MM.1S (cell line): ENCODE data around the gene ARAP2.

ENCODE experiments used
- DNase-seq: peaks from one replicate; pipeline ENCODE4 v3.0.0-alpha.2; 2015
- H2AFZ ChIP-seq: fragments of 300-600 bp; sonication (generic); 2 replicates; pipeline ENCODE4 v1.6.0; 2016; ENCODE audit warnings: antibody characterized with exemption, low read length
- H3F3A ChIP-seq: fragments of 300-600 bp; sonication (generic); 2 replicates; pipeline ENCODE4 v1.6.1; 2016; ENCODE audit warnings: mild to moderate bottlenecking, antibody characterized with exemption, low read length, moderate library complexity, mixed read lengths; ENCODE audit not compliant: insufficient read depth
- H3K27ac ChIP-seq: fragments of 300-600 bp; sonication (generic); 2 replicates; pipeline ENCODE4 v1.5.1; 2016; ENCODE audit warnings: mild to moderate bottlenecking, low read length
- H3K27me3 ChIP-seq: fragments of 300-600 bp; sonication (generic); replicated peaks from 2 replicates; pipeline ENCODE4 v1.6.0; 2016; ENCODE audit warnings: low read length; ENCODE audit not compliant: insufficient read depth
- H3K36me3 ChIP-seq: fragments of 300-600 bp; sonication (generic); replicated peaks from 2 replicates; pipeline ENCODE4 v1.6.1; 2016; ENCODE audit warnings: mild to moderate bottlenecking, low read length, mixed read lengths; ENCODE audit not compliant: insufficient read depth
- H3K4me1 ChIP-seq: fragments of 300-600 bp; sonication (generic); 2 replicates; pipeline ENCODE4 v1.6.1; 2016; ENCODE audit warnings: low read length, mixed read lengths
- H3K4me2 ChIP-seq: fragments of 300-600 bp; sonication (generic); 2 replicates; pipeline ENCODE4 v1.6.0; 2016; ENCODE audit warnings: low read depth, low read length
- H3K4me3 ChIP-seq: fragments of 300-600 bp; sonication (generic); 2 replicates; pipeline ENCODE4 v1.5.1; 2016; ENCODE audit warnings: low read length, mixed read lengths
- H3K79me2 ChIP-seq: fragments of 300-600 bp; sonication (generic); 2 replicates; pipeline ENCODE4 v1.6.1; 2016; ENCODE audit warnings: mixed run types, low read length, mixed read lengths
- H3K9ac ChIP-seq: fragments of 300-600 bp; sonication (generic); 2 replicates; pipeline ENCODE4 v1.6.1; 2016; ENCODE audit warnings: low read length, mixed read lengths
- H3K9me2 ChIP-seq: fragments of 300-600 bp; sonication (generic); replicated peaks from 2 replicates; pipeline ENCODE4 v1.6.1; 2016; ENCODE audit warnings: mild to moderate bottlenecking, low read length, mixed read lengths; ENCODE audit not compliant: insufficient read depth
- H3K9me3 ChIP-seq: fragments of 300-600 bp; sonication (generic); replicated peaks from 2 replicates; pipeline ENCODE4 v1.6.1; 2016; ENCODE audit warnings: mild to moderate bottlenecking, low read length, mixed read lengths; ENCODE audit not compliant: insufficient read depth
- H4K20me1 ChIP-seq: fragments of 300-600 bp; sonication (generic); 2 replicates; pipeline ENCODE4 v1.6.1; 2016; ENCODE audit warnings: mild to moderate bottlenecking, low read length, moderate library complexity, mixed read lengths; ENCODE audit not compliant: insufficient read depth
- CTCF ChIP-seq: fragments of 300-600 bp; sonication (generic); IDR thresholded peaks from 2 replicates; pipeline ENCODE4 v1.5.1; 2016; ENCODE audit warnings: antibody characterized with exemption, low read length, mixed read lengths
- EZH2 ChIP-seq: fragments of 300-600 bp; sonication (generic); optimal IDR thresholded peaks from 2 replicates; pipeline ENCODE3; 2017; ENCODE audit warnings: low read depth, mild to moderate bottlenecking, antibody characterized with exemption, low read length, mixed read lengths
- EZH2phosphoT487 ChIP-seq: fragments of 300-600 bp; sonication (generic); IDR thresholded peaks from 2 replicates; pipeline ENCODE4 v1.6.1; 2018; ENCODE audit warnings: antibody characterized with exemption, low read length

ARAP2 gene

DNA sequence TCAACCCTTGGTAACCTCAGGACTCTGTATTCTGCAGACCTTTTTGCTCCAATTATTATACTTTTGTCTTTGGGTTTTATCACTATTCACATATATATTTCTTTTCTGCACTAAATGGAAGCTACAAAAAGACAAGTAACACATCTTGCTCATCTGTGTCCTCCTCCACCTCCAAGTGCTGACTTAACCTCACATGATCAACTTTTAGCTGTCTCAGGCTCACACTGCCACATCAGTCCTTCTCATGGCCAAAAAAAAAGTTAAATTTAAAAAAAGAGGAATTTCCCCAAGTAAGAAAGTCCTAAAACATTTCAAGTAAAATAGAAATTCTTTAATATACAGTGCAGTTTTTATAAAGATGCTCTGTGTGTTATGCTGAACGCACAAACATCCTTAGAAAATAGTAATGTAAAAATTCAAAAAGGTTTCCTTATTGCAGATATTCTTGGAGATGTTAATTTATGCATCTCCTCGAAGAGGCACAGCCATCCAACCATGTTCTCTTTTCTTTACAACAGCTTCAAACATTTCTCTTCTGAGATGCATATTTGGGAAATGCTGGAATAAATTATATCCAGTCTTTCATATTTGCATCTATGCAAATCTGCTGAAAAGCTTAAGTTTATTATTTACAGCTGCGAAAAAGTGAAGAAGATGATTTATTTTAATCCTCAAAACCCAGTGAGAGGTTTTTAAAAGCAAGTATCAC lies 37.6 kb downstream of the ARAP2 start:
- Histone ChIP-seq H3K4me3 (no peak overlapping the region), H3K79me2 (no peaks in the 10 kb centered on the region), H3F3A (peaks cover 7% of the 10 kb centered on the region; the same call in 1 of the 2 replicates), H3K4me2 (no peak overlapping the region), H4K20me1 (no peaks in the 10 kb centered on the region), H2AFZ (no peak overlapping the region), H3K4me1 (peaks cover 18% of the 10 kb centered on the region), H3K9me3 (no peaks in the 10 kb centered on the region), H3K27me3 (no peaks in the 10 kb centered on the region), H3K9me2 (no peaks in the 10 kb centered on the region), H3K9ac (no peak overlapping the region), H3K36me3 (no peaks in the 10 kb centered on the region; the same call in 1 of the 2 replicates), H3K27ac (no peak overlapping the region)
- TF ChIP-seq CTCF: no peak
- no peak for TF ChIP-seq EZH2phosphoT487
- TF ChIP-seq EZH2: no peak
- DNase-seq: no peak

GRCh38 chr4:36206012-36206411 lies 38.3 kb downstream of the ARAP2 start:
- H3F3A ChIP-seq: peaks cover 7% of the 10 kb centered on the region; the same call in 1 of the 2 replicates
- no peaks in the 10 kb centered on the region for H3K9me2 ChIP-seq
- H3K4me3 ChIP-seq: no peak overlapping the region
- H3K27me3 ChIP-seq: no peaks in the 10 kb centered on the region
- H3K9me3 ChIP-seq: no peaks in the 10 kb centered on the region
- peaks cover 18% of the 10 kb centered on the region for H3K4me1 ChIP-seq
- DNase-seq: no peak
- no peak overlapping the region for H3K4me2 ChIP-seq
- no peaks in the 10 kb centered on the region for H4K20me1 ChIP-seq
- H3K36me3 ChIP-seq: no peaks in the 10 kb centered on the region; the same call in 1 of the 2 replicates
- no peak overlapping the region for H3K9ac ChIP-seq
- no peak overlapping the region for H3K27ac ChIP-seq
- H3K79me2 ChIP-seq: no peaks in the 10 kb centered on the region
- H2AFZ ChIP-seq: no peak overlapping the region
- TF ChIP-seq EZH2phosphoT487 (no peak), CTCF (no peak), EZH2 (no peak)

DNA sequence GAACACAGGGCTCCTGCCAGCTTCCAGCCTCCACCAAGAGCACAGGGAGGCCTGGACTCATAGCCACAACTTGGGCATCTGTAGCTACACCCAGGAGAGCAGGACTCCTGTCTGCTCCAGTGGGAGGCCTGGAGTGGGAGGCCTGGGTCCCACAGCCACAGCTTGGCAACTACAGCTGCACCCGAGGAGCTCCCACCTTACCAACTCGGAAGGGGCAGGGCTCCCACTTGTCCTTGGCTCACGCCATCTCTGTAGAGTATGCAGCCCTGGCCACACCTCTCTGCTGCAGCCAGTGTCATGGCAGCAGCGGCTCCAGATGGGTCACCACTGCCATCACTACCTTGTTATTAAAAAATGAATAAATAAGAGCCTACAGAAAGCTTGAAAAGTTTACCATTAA lies 45.5 kb downstream of the ARAP2 start:
- Histone ChIP-seq H3K4me2 (no peak overlapping the region), H3K4me3 (no peak overlapping the region), H3K9me3 (no peaks in the 10 kb centered on the region), H3K36me3 (no peaks in the 10 kb centered on the region), H3K27me3 (no peaks in the 10 kb centered on the region), H3K79me2 (no peaks in the 10 kb centered on the region), H3K9me2 (no peaks in the 10 kb centered on the region), H4K20me1 (no peaks in the 10 kb centered on the region), H3K4me1 (0 out of 2 replicates have a peak, but pooled peaks cover 5% of the 10 kb centered on the region), H2AFZ (no peak overlapping the region), H3F3A (no peaks in the 10 kb centered on the region), H3K27ac (no peak overlapping the region), H3K9ac (no peak overlapping the region)
- TF ChIP-seq EZH2phosphoT487: no peak
- TF ChIP-seq CTCF: no peak
- TF ChIP-seq EZH2: no peak
- no peak for DNase-seq
